Measurements from ENCODE around the gene IMP4. TPM values are rescaled to one million over a fixed set of nuclear protein-coding genes. Genes with fewer than 3 reads are reported as not detected.

Gene IMP4
- total and polyA plus RNA-seq, 2 of the 13 experiments (the other 11 are each of a cell fraction or from before 2014, with no cell fraction given): 142 to 158 TPM

GRCh38 chr2:130332271-130333073 is 10.2 kb upstream of the IMP4 start (continued):
- TF ChIP-seq, protein P1, sequence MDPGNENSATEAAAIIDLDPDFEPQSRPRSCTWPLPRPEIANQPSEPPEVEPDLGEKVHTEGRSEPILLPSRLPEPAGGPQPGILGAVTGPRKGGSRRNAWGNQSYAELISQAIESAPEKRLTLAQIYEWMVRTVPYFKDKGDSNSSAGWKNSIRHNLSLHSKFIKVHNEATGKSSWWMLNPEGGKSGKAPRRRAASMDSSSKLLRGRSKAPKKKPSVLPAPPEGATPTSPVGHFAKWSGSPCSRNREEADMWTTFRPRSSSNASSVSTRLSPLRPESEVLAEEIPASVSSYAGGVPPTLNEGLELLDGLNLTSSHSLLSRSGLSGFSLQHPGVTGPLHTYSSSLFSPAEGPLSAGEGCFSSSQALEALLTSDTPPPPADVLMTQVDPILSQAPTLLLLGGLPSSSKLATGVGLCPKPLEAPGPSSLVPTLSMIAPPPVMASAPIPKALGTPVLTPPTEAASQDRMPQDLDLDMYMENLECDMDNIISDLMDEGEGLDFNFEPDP (CRISPR knock-in tag; conservative IDR thresholded peaks at IDR 0.05): no peak
- no peak for TF ChIP-seq HNRNPL (IDR thresholded peaks at IDR 0.05; ENCODE audit: low read depth, low read length)
- TF ChIP-seq SOX13 (IDR thresholded peaks at IDR 0.05): no peak
- no peak for TF ChIP-seq SOX13 (CRISPR knock-in tag; conservative IDR thresholded peaks at IDR 0.05 in 1 of 2, IDR thresholded peaks at IDR 0.05 in 1 of 2)
- TF ChIP-seq, protein P2, sequence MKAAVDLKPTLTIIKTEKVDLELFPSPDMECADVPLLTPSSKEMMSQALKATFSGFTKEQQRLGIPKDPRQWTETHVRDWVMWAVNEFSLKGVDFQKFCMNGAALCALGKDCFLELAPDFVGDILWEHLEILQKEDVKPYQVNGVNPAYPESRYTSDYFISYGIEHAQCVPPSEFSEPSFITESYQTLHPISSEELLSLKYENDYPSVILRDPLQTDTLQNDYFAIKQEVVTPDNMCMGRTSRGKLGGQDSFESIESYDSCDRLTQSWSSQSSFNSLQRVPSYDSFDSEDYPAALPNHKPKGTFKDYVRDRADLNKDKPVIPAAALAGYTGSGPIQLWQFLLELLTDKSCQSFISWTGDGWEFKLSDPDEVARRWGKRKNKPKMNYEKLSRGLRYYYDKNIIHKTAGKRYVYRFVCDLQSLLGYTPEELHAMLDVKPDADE (CRISPR knock-in tag; IDR thresholded peaks at IDR 0.05): no peak
- peak; percentile 33; the same call in 1 of the 2 replicates for TF ChIP-seq ISL2 (CRISPR knock-in tag; IDR thresholded peaks at IDR 0.05)
- TF ChIP-seq SKI (IDR thresholded peaks at IDR 0.05; ENCODE audit: partially characterized antibody): peak; percentile 57
- TF ChIP-seq ZNF737 (CRISPR knock-in tag; IDR thresholded peaks at IDR 0.05; ENCODE audit: borderline replicate concordance): no peak
- TF ChIP-seq REXO4 (CRISPR knock-in tag; IDR thresholded peaks at IDR 0.05; ENCODE audit: borderline replicate concordance): no peak
- no peak for TF ChIP-seq RFXAP (CRISPR knock-in tag; IDR thresholded peaks at IDR 0.05; ENCODE audit: borderline replicate concordance)
- no peak for TF ChIP-seq ZNF879 (CRISPR knock-in tag; IDR thresholded peaks at IDR 0.05)
- 0 out of 2 replicates have a peak, but pooled peaks have one; percentile 17 for TF ChIP-seq TAF1 (CRISPR knock-in tag; IDR thresholded peaks at IDR 0.05)
- TF ChIP-seq ZNF780A (CRISPR knock-in tag; IDR thresholded peaks at IDR 0.05): no peak
- 0 out of 2 replicates have a peak, but pooled peaks have one; percentile 23 for TF ChIP-seq ZBTB14 (CRISPR knock-in tag; IDR thresholded peaks at IDR 0.05)
- no peak for TF ChIP-seq ZNF710 (CRISPR knock-in tag; IDR thresholded peaks at IDR 0.05; ENCODE audit: borderline replicate concordance)
- 0 out of 2 replicates have a peak, but pooled peaks have one; percentile 49 for TF ChIP-seq THRA (CRISPR knock-in tag; IDR thresholded peaks at IDR 0.05; ENCODE audit: borderline replicate concordance)
- TF ChIP-seq TEF (CRISPR knock-in tag; IDR thresholded peaks at IDR 0.05): no peak
- no peak for TF ChIP-seq SAFB2 (CRISPR knock-in tag; IDR thresholded peaks at IDR 0.05; ENCODE audit: borderline replicate concordance, low read depth)
- no peak for TF ChIP-seq STAT5B (CRISPR knock-in tag; IDR thresholded peaks at IDR 0.05)
